Measurements from ENCODE around the gene PGBD5.

The PGBD5 gene

DNA sequence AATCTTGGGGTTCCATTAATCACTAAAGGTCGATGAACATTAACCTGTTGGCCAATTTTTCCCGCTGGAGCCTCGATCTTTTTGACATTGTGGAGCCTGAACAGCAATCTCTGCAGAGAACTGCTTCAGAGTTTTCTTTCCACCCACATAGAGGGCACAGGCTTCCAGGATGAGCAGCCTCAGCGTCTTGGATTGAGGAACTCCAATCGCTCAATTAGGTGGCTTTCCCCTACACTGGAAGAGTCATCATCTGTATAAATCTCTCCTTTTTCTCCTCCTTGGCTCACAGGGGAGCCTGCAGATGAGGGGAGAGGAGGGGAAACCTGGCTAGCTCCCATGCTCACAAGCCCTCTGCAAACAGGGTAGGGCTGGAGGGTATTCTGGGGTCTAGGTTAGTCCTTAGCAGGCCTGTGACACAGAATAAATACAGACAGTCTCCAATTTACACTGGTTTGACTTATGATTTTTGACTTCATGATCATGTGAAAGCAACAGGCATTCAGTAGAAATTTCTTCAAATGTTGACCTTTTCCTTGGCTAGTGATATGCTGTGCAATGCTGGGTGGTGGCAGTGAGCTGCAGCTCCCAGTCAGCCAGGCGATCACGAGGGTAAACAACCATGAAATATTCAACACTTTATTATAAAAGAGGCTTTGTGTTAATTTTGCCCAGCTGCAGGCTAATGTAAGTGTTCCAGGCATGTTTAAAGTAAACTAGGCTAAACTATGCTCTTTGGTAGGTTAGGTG, 80.8 kb downstream of the PGBD5 start:
- TF ChIP-seq, protein P1, sequence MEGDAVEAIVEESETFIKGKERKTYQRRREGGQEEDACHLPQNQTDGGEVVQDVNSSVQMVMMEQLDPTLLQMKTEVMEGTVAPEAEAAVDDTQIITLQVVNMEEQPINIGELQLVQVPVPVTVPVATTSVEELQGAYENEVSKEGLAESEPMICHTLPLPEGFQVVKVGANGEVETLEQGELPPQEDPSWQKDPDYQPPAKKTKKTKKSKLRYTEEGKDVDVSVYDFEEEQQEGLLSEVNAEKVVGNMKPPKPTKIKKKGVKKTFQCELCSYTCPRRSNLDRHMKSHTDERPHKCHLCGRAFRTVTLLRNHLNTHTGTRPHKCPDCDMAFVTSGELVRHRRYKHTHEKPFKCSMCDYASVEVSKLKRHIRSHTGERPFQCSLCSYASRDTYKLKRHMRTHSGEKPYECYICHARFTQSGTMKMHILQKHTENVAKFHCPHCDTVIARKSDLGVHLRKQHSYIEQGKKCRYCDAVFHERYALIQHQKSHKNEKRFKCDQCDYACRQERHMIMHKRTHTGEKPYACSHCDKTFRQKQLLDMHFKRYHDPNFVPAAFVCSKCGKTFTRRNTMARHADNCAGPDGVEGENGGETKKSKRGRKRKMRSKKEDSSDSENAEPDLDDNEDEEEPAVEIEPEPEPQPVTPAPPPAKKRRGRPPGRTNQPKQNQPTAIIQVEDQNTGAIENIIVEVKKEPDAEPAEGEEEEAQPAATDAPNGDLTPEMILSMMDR (IDR thresholded peaks at IDR 0.05): no peak
- no peak overlapping the region for H3K4me3 ChIP-seq
- DNase-seq (ENCODE audit: low spot score): no peak
- no peak overlapping the region for H3K27ac ChIP-seq

DNA sequence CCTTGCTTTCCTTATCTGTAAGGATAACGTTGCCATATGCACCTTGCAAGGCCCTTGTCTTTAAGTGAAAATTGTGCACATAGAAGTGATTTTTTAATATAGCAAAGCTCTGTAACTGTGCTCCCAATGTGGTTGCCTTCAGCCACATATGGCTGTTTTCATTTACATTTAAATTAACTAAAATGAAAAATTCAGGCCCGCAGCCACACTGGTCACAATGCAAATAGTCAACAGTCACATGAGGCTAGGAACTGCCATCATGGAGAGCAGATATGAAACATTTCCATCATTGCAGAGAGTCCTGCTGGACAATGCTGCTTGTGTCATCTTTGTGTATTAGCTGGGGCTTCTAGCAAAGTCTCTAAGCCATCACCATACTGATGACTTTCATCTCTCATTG, 83.4 kb downstream of the PGBD5 start:
- Histone ChIP-seq H3K27ac (no peak overlapping the region), H3K4me3 (no peak overlapping the region)
- TF ChIP-seq, protein P1 (IDR thresholded peaks at IDR 0.05): no peak
- DNase-seq (ENCODE audit: low spot score): no peak

DNA sequence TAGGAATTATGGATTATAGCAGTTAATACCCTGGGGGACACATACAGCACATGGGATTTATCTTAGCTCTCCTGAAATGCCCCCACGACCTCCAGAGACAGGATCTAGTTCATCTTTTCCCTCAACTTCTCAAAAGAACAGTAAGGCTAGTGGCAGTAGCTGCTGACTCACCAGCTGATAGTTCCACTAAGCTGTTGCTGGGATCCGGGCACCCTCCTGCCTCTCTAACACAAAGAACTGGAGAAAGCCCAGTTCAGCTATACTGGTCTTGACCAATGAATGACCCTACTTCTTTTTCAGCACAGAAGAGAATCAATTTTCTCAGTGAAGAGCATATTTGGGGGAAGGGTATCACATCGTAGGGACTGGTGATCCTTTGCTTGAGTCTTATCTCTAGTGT, 84.1 kb downstream of the PGBD5 start:
- Histone ChIP-seq H3K27ac (no peak overlapping the region), H3K4me3 (no peak overlapping the region)
- TF ChIP-seq, protein P1 (IDR thresholded peaks at IDR 0.05): no peak
- no peak for DNase-seq (ENCODE audit: low spot score)

DNA sequence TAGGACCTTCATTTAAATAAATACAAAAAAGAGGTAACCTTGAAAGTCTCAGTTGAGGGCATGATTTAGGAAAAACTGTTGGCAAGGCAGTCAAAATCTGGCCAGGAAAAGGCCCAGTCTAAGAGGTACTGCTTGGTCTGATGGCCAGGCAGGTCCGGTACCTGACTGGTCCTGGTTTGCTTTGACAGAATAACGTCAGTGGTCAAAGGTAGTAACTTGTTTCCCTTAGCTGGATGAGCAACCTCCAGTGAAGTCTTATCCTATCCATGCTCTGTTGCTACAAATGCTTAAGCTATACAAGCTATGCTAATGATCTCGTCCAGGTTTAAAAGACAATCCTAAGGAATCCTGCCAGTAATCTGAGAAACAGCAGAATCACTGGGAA, 85.0 kb downstream of the PGBD5 start:
- Histone ChIP-seq H3K4me3 (no peak overlapping the region), H3K27ac (no peak overlapping the region)
- DNase-seq (ENCODE audit: low spot score): no peak
- TF ChIP-seq, protein P1 (IDR thresholded peaks at IDR 0.05): no peak

DNA sequence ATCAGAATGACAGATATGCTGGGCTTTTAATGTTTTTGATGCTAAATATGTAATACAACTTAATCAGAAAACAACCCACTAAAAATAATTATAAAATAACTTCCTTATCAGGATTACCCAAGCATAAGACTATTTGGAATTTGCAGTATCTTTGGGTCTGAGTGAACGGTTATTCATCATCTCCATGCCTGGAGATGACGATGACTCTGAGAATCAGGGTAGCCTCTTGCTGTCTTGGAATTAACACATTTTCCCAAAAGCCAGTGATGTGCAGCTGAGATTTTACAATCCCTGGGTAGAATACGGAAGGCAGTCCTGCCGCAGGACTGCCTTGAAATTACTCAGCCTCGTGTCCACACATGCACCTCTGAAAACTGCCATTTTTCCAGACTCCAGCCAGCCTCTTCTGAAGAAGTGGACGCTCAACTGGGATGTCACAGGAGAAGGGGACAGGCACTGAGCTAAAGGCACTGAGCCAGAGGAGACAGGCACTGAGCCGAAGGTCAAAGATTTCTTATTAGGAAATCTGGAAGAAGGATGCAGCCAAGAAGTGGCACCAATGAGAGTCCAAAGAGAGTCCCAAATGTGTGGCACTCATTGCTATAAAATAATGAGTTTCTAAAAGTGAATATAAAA, 85.5 kb downstream of the PGBD5 start:
- no peak for DNase-seq (ENCODE audit: low spot score)
- Histone ChIP-seq H3K27ac (no peak overlapping the region), H3K4me3 (no peak overlapping the region)
- TF ChIP-seq, protein P1 (IDR thresholded peaks at IDR 0.05): no peak

DNA sequence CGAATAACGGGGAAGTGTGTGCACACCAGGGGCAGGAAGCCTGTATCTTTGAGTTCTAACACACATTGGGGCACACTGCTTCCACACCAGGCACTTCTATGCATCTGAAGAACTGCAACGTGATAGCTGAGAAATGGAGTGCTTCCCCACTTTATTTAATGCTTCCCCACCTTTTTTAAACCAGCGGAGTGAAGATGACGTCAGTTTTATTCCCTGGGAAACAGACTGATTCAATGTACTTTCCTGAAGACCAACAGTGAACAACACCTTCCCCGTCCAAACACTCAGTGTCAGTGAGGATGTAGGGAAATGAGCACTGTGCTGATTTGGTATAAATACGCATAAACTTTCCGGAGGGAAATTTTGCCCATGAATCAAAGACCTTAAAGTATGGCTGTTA, 87.1 kb downstream of the PGBD5 start:
- Histone ChIP-seq H3K4me3 (no peak overlapping the region), H3K27ac (no peak overlapping the region)
- DNase-seq (ENCODE audit: low spot score): no peak
- TF ChIP-seq, protein P1 (IDR thresholded peaks at IDR 0.05): no peak

DNA sequence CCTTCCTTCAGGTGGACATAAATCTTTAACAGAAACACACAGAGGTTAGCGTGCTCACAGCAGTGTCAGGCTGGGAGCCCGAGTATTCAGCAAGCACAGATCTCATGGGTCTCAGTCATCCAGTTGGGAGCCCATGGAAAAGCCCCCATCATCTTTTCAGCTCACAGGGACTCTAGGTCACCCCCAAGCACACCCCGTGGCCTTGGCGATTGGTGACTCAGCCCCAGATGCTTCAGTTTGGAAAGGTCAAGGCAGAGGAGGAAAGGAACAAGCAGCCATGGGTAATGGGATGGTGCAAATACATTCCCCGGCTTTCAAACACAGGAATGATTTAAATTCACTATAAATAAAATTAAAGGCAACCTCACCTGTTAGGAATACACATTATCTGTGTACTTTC, 88.9 kb downstream of the PGBD5 start:
- no peak overlapping the region for H3K27ac ChIP-seq
- DNase-seq (ENCODE audit: low spot score): no peak
- TF ChIP-seq, protein P1 (IDR thresholded peaks at IDR 0.05): no peak
- H3K4me3 ChIP-seq: no peak overlapping the region

All from coronary artery (tissue), 2 donors.